Retinal pigment epithelial cell (primary cell): ENCODE results near the gene HMGCR.

Source experiments
- DNase-seq: peaks from one replicate; pipeline ENCODE4 v3.0.0-alpha.2; 2010; ENCODE audit warnings: low read depth
- H3K4me3 ChIP-seq: 2 replicates; pipeline ENCODE4 v1.5.1; 2011; ENCODE audit warnings: mild to moderate bottlenecking, low read length, control low read depth, moderate library complexity
- TF ChIP-seq, protein P1 (sequence below): conservative IDR thresholded peaks from 2 replicates; pipeline ENCODE4 v1.5.1; 2011; ENCODE audit warnings: low read depth, low read length, control low read depth, inconsistent platforms

HMGCR gene

DNA sequence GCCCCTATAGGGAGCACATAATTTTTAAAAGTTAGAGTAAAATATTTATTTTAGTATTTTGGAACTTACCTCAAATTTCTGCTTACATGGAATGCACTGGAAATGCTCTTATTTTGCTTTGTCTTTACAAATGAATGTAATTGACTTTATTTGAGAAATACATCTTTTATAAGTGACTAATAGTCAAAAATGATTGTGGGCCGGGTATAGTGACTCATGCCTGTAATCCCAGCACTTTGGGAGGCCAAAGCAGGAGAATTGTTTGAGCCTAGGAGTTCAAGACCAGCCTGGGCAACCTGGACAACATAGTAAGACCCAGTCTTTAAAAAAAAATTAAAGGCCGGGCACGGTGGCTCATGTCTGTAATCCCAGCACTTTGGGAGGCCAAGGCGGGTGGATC, 5.8 kb downstream of the HMGCR start:
- no peak for DNase-seq
- no peak overlapping the region for H3K4me3 ChIP-seq
- TF ChIP-seq, protein P1, sequence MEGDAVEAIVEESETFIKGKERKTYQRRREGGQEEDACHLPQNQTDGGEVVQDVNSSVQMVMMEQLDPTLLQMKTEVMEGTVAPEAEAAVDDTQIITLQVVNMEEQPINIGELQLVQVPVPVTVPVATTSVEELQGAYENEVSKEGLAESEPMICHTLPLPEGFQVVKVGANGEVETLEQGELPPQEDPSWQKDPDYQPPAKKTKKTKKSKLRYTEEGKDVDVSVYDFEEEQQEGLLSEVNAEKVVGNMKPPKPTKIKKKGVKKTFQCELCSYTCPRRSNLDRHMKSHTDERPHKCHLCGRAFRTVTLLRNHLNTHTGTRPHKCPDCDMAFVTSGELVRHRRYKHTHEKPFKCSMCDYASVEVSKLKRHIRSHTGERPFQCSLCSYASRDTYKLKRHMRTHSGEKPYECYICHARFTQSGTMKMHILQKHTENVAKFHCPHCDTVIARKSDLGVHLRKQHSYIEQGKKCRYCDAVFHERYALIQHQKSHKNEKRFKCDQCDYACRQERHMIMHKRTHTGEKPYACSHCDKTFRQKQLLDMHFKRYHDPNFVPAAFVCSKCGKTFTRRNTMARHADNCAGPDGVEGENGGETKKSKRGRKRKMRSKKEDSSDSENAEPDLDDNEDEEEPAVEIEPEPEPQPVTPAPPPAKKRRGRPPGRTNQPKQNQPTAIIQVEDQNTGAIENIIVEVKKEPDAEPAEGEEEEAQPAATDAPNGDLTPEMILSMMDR, result no peak

DNA sequence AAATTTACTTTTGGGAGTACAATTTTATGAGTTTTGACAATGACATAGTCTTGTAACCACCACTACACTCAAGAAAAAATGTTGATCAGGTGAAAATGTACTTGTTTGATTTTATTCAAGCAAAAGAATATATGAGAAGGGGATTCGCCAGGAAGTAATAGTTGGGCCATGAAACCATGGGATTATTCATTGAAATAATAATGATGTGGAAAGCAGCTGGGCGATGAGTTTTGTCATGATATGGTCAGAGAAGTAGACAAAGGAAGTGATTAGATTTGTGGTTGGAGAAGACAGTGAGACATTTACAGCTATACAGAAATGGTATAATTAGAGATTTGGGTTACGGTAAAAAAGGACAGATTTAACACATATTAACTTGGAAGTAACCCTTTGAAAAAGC, 11.2 kb downstream of the HMGCR start:
- TF ChIP-seq, protein P1, result no peak
- no peak for DNase-seq
- no peak overlapping the region for H3K4me3 ChIP-seq

DNA sequence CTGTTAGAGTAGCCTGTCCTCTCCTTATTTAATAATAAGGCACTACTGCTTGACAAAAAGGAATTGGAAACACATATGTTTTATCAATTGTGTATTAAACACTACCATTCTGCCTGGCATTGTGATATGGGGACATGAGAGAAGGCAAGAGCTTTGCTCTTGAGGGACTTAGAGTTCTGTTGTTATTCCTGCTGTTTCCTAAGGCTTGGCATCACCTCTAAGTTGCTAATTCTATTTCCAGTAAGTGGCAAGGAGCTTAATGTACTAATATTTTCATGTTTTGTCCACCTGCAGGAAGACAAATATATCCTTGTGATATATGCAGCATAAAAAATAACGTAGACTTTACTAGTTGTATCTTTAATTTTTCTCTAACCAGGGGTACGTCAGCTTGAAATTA, 12.6 kb downstream of the HMGCR start:
- TF ChIP-seq, protein P1, result no peak
- no peak overlapping the region for H3K4me3 ChIP-seq
- DNase-seq, result no peak

DNA sequence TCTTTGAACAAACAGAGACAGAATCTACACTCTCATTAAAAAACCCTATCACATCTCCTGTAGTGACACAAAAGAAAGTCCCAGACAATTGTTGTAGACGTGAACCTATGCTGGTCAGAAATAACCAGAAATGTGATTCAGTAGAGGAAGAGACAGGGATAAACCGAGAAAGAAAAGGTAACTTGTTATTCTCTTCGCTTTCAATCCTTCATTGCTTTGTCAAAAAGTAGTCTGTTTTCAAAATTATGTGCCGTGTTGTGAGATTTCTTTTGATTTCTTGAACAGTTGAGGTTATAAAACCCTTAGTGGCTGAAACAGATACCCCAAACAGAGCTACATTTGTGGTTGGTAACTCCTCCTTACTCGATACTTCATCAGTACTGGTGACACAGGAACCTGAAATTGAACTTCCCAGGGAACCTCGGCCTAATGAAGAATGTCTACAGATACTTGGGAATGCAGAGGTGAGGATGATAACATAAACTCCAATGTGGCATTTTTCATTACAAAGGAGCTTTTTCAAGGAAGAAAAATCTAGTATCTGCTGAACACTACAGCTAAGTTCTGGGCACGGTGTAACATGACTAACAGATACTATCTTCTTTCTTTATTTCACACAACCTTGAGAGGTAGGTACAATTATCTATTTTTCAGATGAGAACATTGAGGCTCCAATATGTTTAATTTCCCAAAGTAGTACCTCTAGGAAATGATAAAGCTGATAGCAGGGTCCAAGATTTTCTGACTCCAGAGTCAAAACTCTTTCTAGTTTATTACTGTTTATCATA, 14.3 kb downstream of the HMGCR start:
- no peak overlapping the region for H3K4me3 ChIP-seq
- TF ChIP-seq, protein P1, result no peak
- DNase-seq, result no peak

DNA sequence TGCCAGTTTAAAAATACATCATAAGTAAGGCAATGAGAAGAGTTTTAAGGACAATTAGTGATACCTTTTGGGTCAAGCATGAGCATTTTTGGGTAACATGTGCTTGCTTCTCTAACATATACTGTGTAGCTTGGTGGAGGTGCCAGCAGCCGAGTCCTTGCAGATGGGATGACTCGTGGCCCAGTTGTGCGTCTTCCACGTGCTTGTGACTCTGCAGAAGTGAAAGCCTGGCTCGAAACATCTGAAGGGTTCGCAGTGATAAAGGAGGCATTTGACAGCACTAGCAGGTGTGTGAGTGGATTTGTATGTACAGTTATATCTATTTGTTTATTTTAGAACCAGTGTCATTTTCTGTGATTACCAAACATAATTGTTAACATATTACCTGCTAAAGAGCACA, 18.2 kb downstream of the HMGCR start:
- TF ChIP-seq, protein P1, result no peak
- no peak overlapping the region for H3K4me3 ChIP-seq
- DNase-seq, result no peak

DNA sequence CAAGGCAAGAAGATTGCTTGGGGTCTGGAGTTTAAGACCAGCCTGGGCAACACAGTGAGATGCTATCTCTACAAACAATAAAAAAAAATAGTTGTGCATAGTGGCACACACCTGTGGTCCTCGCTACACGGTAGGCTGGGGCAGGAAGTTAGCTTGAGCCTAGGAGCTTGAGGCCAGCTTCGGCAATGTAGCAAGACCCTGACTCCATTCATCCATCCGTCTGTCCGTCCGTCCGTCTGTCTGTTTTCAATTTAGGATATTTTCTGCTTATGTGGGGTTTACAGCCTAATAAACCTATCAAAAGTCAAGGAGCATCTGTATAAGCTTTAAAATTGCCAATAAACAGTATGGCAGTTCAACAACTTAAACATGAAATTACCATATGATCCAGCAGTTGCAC, 19.7 kb downstream of the HMGCR start:
- DNase-seq, result no peak
- no peak overlapping the region for H3K4me3 ChIP-seq

DNA sequence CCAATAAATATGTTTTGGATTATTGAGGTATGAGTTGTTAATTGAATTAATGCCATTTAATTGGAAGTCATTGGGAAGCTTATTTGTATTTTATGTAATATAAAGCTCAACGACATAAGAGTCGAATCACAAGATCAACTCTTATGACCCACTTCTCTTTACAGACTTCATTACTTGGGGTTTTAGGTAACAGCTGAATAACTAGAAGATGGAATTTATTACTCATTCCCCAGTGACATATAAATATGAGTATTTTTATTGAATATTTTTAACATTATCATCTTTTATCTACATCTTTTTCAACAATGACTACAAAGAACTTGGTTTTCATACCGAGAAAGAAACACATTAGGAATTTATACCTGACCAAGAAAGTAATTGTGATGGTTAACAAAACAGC, 21.1 kb downstream of the HMGCR start:
- TF ChIP-seq, protein P1, result no peak
- H3K4me3 ChIP-seq, result no peak overlapping the region
- DNase-seq, result no peak

More for the DNA sequence above, 19.7 kb downstream of the HMGCR start:
- TF ChIP-seq, protein P1, result no peak
